Stimulated activated CD4-positive, alpha-beta T cell treated with anti-CD3 and anti-CD28 coated beads, Interleukin-2, amount 100 ng/mL, for 48 hours (primary cell): ENCODE measurements around the gene HCAR1.
"Not testable (repeated sequence)": the region's sequence is repeated elsewhere in the genome, so short reads cannot be mapped to it uniquely, and the experiment has no call there.

Source experiments
- DNase-seq, 2 donors: peaks; one replicate each; pipeline ENCODE4 v3.0.0-alpha.2; 2020

HCAR1 gene, protein sequence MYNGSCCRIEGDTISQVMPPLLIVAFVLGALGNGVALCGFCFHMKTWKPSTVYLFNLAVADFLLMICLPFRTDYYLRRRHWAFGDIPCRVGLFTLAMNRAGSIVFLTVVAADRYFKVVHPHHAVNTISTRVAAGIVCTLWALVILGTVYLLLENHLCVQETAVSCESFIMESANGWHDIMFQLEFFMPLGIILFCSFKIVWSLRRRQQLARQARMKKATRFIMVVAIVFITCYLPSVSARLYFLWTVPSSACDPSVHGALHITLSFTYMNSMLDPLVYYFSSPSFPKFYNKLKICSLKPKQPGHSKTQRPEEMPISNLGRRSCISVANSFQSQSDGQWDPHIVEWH

GRCh38 chr12:122730215-122731014, at the start of gene HCAR1:
Gene HCAR1 (minus strand): TSS chr12:122730844. CDS start chr12:122730339, 505 bp downstream.
- peak; percentile 34 to 46 for DNase-seq

GRCh38 chr12:122757568-122757967, 26.9 kb upstream of the HCAR1 start:
- no peak for DNase-seq

GRCh38 chr12:122754790-122755189, 24.1 kb upstream of the HCAR1 start:
- no peak for DNase-seq

DNA sequence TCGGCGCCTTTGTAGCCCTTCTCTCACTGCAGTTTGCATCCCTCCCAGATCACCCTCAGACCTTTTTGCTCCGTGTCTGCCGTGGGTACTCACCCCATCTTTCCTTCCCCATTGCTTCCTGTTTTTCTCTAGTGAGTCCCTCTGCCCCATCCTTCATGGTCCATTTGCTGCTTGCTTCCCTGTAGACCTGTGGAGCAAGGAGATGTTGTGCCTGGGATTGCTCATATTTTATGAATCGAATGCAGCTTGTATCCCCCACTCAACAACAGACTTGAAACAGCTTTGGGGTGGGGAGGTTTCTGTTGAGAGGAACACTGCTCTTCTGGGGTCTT, 22.6 kb upstream of the HCAR1 start:
- DNase-seq = no peak

- DNase-seq = peak; percentile 99 to 100
Measured at GRCh38 chr12:122752464-122753318, 22.0 kb upstream of the HCAR1 start, which contains the start of gene DENR. Gene DENR (plus strand): TSS chr12:122752824. CDS start chr12:122753702, 878 bp downstream.

DNA sequence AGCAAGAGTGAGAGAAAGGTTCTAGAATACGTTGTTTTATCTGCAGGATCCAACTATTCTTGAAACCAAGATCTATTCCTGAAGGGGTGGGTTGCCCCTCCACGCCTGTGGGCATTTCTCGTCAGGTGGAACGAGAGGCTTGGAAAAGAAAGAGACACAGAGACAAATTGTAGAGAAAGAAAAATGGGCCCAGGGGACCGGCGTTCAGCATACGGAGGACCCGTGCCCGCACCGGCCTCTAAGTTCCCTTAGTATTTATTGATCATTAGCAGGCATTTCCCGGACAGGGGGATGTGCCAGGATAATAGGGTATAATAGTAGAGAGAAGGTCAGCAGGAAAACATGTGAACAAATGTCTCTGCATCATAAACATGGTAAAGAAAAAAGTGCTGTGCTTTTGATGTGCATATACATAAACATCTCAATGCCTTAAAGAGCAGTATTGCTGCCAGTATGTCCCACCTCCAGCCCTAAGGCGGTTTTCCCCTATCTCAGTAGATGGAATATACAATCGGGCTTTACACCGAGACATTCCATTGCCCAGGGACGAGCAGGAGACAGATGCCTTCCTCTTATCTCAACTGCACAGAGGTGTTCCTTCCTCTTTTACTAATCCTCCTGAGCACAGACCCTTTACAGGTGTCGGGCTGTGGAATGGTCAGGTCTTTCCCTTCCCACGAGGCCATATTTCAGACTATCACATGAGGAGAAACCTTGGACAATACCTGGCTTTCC, 20.3 kb upstream of the HCAR1 start:
- not testable (repeated sequence) for DNase-seq

DNA sequence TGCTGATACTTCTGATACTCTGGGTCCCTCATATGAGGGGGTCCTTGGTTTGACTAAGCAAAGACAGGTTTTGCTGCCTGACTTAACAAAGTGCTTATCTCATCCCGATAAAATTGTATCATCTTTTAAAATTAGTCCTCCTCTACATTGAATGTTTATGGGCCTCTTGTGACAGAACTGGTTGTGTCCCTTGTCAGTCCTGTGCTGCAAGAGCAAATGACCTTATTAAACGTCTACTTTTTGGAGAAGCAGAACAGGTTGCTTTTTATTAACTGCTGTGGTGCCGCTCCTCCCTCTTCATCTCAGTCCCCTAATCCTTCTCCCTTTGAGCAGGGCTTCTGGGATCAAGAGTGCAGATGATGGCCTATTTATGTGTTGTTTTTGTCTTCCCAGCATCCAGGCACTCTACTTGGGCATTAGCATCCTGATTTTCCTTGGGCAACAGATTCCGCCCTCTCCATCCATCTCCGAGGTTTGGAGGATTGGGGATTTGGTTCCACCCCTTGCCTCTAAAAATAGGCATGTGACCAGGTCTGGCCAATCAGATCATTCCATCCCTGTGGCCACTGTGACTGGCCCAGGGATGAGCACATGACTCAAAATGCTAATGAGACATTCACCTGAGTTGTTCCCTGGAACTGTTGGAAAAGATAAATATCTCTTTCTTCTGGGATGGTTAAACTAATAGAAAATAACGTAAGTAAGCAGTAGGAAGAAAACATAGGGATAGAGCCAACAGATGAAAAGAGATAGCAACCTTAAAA, 19.1 kb upstream of the HCAR1 start:
- DNase-seq = no peak

DNA sequence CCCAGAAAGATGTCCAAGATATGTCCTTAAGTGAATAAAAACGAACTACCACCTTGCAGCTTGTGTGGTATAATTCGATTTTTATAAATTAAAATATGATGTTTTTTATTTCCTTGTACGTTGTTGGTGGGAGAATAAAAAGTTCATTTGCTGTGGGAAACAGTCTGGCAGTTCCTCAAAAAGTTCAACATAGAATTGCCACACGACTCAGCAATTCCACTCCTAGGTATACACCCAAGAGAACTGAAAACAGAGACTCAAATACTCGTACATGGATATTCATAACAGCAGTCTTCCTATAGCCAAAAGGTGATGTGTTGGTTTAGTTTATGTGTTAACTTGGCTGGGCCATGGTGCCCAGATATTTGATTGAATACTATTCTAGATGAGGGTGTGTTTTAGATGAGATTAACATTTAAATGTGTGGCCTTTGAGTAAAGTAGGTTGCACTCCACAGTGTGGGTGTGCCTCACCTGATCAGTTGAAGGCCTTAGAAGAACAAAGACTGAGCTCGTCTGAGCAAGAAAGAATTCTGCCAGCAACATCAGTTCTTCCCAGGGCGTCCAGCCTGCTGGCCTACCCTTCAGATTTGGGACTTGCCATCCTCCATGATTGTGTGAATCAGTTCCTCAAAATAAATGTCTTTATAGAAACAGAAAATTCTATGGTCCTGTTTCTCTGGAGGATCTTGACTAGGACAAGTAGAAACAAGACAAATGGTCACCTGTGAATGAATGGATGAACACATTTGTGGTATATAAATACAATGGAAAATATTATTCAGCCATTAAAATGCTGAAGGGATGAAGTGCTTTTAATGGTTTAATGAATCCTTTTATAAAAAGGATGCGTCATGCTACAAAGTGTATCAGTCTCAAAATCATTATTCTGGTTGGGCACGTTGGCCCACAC, 16.8 kb upstream of the HCAR1 start:
- DNase-seq = no peak

GRCh38 chr12:122743895-122744525, 13.4 kb upstream of the HCAR1 start:
- no peak for DNase-seq

- no peak for DNase-seq
Measured at GRCh38 chr12:122740351-122740750, 9.7 kb upstream of the HCAR1 start.

GRCh38 chr12:122738571-122738970, 7.9 kb upstream of the HCAR1 start:
- no peak for DNase-seq

DNA sequence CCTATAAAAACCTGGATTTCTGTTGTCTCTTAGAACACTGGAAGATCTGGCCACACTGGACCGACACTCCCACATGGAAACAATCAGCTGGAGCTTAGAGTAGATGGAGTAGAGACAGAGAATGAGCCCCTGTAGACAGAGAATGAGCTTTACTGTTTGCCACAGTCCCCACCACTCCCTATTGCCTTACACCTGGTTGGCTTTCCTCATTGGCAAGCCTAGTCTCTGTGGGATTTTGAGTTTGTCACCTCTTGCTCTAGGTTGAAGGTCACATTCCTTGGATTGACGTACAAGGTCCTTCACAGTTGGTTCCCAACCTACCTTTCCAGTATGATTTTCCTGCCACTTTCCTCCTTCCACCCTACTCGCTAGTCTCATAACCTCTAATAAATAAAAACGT, 2.0 kb upstream of the HCAR1 start:
- no peak for DNase-seq

DNA sequence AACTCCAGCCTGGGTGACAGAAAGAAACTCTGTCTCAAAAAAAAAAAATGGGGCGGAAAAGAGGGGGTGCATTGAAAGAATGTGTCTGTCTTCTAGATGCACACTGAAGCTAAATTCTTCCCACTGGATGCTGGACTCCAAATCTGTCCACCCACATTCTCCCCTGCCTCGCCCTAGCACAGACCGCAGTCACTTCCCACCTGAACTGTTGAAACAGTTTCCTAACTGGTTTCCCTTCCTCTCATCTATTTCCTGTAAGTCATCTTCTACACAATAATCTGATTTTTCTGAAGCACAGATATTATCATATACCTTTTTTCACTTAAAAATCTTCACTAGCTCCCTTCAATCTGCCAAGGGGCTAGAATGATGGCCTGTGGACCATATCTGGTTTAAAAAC, 1.5 kb upstream of the HCAR1 start:
- no peak for DNase-seq

DNA sequence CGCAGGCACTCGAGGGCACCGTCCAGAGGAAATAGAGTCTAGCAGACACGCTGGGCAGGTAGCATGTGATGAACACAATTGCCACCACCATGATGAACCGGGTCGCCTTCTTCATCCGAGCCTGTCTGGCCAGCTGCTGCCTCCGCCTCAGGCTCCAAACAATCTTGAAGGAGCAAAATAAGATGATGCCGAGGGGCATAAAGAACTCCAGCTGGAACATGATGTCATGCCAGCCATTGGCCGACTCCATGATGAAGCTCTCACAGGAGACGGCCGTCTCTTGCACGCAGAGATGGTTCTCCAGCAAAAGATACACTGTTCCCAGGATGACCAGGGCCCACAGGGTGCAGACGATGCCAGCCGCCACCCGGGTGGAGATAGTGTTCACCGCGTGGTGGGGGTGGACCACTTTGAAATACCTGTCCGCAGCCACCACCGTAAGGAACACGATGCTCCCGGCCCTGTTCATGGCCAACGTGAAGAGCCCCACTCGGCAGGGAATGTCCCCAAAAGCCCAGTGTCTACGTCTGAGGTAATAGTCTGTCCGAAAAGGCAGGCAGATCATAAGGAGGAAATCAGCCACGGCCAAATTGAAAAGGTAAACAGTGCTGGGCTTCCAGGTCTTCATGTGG, 945 bp downstream of the HCAR1 start:
- no peak for DNase-seq

GRCh38 chr12:122726080-122726558, 4.5 kb downstream of the HCAR1 start:
- DNase-seq = no peak

DNA sequence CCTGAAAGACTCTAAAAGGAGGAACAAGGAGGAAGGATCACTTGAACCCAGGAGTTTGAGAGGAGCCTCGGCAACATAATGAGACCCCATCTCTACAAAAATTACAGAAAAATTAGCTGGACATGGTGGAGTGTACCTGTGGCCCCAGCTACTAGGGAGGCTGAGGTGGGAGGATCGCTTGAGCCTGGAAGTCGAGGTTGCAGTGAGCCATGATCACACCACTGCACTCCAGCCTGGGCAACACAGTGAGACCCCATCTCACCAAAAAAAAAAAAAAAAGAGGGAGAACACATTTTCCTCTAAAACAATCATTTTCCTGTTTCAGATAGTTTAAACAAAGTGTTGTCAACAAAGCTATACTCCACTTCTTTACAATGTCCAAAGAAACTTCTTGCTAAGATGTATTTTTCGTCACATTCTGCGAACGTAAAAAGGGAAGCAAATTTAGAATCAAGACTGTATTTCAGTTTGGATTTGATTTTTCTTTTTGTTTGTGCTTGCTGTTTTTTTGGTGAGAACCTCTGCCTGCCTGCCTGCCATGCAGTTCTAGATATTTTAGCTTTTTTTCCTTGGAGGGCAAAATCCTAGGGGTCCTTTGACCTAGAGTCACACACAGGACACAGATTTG, 5.1 kb downstream of the HCAR1 start:
- no peak for DNase-seq

DNA sequence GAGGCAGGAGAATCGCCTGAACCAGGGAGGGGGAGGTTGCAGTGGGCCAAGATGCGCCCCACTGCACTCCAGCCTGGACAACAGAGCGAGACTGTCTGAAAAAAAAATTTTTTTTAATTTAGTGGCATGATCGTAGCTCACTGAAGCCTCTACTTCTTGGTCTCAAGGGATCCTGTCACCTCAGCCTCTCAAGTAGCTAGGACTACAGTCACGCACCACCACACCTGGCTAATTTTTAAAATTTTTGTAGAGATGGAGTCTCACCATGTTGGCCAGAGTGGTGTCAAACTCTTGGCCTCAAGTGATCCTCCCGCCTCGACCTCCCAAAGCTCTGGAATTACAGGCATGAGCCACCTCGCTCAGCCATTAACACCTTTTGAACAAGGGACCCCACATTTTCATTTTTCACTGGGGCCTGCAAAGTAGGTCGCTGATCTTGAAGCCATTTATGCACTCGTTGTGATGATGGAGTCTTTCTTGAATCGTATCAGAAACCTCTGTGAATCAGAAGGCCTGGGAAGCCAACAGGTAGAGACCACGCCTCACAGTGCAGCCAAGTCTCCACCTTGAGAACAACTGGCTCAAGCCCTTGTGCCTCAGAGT, 5.9 kb downstream of the HCAR1 start:
- DNase-seq = no peak

- no peak for DNase-seq
Measured at GRCh38 chr12:122722387-122722786, 8.3 kb downstream of the HCAR1 start.
